HEK293 (cell line): ENCODE measurements around the gene NDUFS8.

Source experiments
- CTCF ChIA-PET: fragments of 350-600 bp; formaldehyde crosslinking; extraction: SDS; loops from one replicate; lab custom pipeline; 2021; ENCODE audit warnings: antibody characterized with exemption; lab: Yijun Ruan, JAX
- POLR2A ChIA-PET: fragments of 300-600 bp; formaldehyde crosslinking; extraction: SDS; loops from one replicate; lab custom pipeline; 2020; ENCODE audit warnings: antibody characterized with exemption, inconsistent platforms; lab: Yijun Ruan, JAX
- H3K27ac ChIP-seq: fragments of 200-500 bp; sonication (Bioruptor generic); 2 replicates; pipeline ENCODE4 v1.5.1; 2014; ENCODE audit warnings: low read depth, low read length, control low read depth, inconsistent platforms; ENCODE audit errors: extremely low read depth
- H3K36me3 ChIP-seq, 2 experiments: fragments of 200-500 bp in 1 of 2; sonication (Bioruptor generic) in 1 of 2; 1 replicate in 1 of 2; 2 replicates in 1 of 2; pipeline ENCODE4 v1.5.1; 2014 to 2017; ENCODE audit warnings: inconsistent platforms in 2 of 2, low read length in 2 of 2; ENCODE audit not compliant: control insufficient read depth in 2 of 2, insufficient read depth in 1 of 2
- H3K4me1 ChIP-seq: fragments of 200-500 bp; sonication (Bioruptor generic); 2 replicates; pipeline ENCODE4 v1.5.1; 2014; ENCODE audit warnings: mild to moderate bottlenecking, low read length, inconsistent platforms; ENCODE audit not compliant: control insufficient read depth, insufficient read depth
- H3K4me3 ChIP-seq: 2 replicates; pipeline ENCODE4 v1.5.1; 2011; ENCODE audit warnings: low read depth, mild to moderate bottlenecking, control low read depth, low read length, moderate library complexity
- H3K9me3 ChIP-seq: fragments of 200-500 bp; sonication (Bioruptor generic); 2 replicates; pipeline ENCODE4 v1.5.1; 2014; ENCODE audit warnings: low read depth, low read length, inconsistent platforms; ENCODE audit not compliant: control insufficient read depth, insufficient read depth
- GLIS1 ChIP-seq: fragments of 450-650 bp; formaldehyde crosslinking; IDR thresholded peaks from 2 replicates; pipeline ENCODE4 v1.5.1; 2016; ENCODE audit warnings: missing biosample characterization, missing genetic modification characterization
- MEIS1 ChIP-seq: sonication (generic); formaldehyde crosslinking; IDR thresholded peaks from 2 replicates; pipeline ENCODE4 v1.8.1; 2022; ENCODE audit warnings: missing genetic modification reagents, mild to moderate bottlenecking, borderline replicate concordance
- SALL2 ChIP-seq: fragments of 450-650 bp; formaldehyde crosslinking; IDR thresholded peaks from 2 replicates; pipeline ENCODE4 v1.5.0; 2017; ENCODE audit warnings: missing biosample characterization, mild to moderate bottlenecking, missing genetic modification characterization, borderline replicate concordance
- TRIM28 ChIP-seq: IDR thresholded peaks from 2 replicates; pipeline ENCODE4 v1.6.1; 2011; ENCODE audit warnings: low read length, control low read depth, borderline replicate concordance
- YY2 ChIP-seq: fragments of 450-650 bp; formaldehyde crosslinking; IDR thresholded peaks from 2 replicates; pipeline ENCODE4 v1.5.1; 2016; ENCODE audit warnings: missing biosample characterization, missing genetic modification characterization
- ZBTB20 ChIP-seq: fragments of 450-650 bp; formaldehyde crosslinking; IDR thresholded peaks from 2 replicates; pipeline ENCODE4 v1.5.1; 2016; ENCODE audit warnings: missing biosample characterization, missing genetic modification characterization
- ZBTB7A ChIP-seq: fragments of 450-650 bp; formaldehyde crosslinking; IDR thresholded peaks from 2 replicates; pipeline ENCODE4 v1.5.1; 2016; ENCODE audit warnings: low read depth, missing biosample characterization, missing genetic modification characterization
- ZNF146 ChIP-seq: fragments of 450-650 bp; formaldehyde crosslinking; IDR thresholded peaks from 2 replicates; pipeline ENCODE4 v1.5.1; 2016; ENCODE audit warnings: missing biosample characterization, missing genetic modification characterization
- ZNF223 ChIP-seq: fragments of 450-650 bp; formaldehyde crosslinking; IDR thresholded peaks from 2 replicates; pipeline ENCODE4 v1.5.1; 2016; ENCODE audit warnings: missing biosample characterization, missing genetic modification characterization
- ZNF24 ChIP-seq: fragments of 450-650 bp; formaldehyde crosslinking; IDR thresholded peaks from 2 replicates; pipeline ENCODE4 v1.5.1; 2016; ENCODE audit warnings: missing biosample characterization, missing genetic modification characterization
- ZNF404 ChIP-seq: fragments of 450-650 bp; formaldehyde crosslinking; IDR thresholded peaks from 2 replicates; pipeline ENCODE4 v1.5.1; 2017; ENCODE audit warnings: missing biosample characterization, missing genetic modification characterization
- ZNF48 ChIP-seq: fragments of 450-650 bp; formaldehyde crosslinking; IDR thresholded peaks from 2 replicates; pipeline ENCODE4 v1.5.1; 2016; ENCODE audit warnings: missing biosample characterization, missing genetic modification characterization
- ZNF549 ChIP-seq: fragments of 450-650 bp; IDR thresholded peaks from 2 replicates; pipeline ENCODE4 v1.5.1; 2018; ENCODE audit warnings: missing biosample characterization, missing genetic modification characterization, mild to moderate bottlenecking, inconsistent platforms, moderate library complexity
- ZNF629 ChIP-seq: fragments of 450-650 bp; formaldehyde crosslinking; IDR thresholded peaks from 2 replicates; pipeline ENCODE4 v1.5.1; 2017; ENCODE audit warnings: missing biosample characterization, missing genetic modification characterization
- TF ChIP-seq, protein P1 (sequence below): fragments of 450-650 bp; formaldehyde crosslinking; IDR thresholded peaks from 2 replicates; pipeline ENCODE4 v1.5.0; 2017; ENCODE audit warnings: missing biosample characterization, missing genetic modification characterization, borderline replicate concordance
- TF ChIP-seq, protein P2 (sequence below): fragments of 450-650 bp; formaldehyde crosslinking; IDR thresholded peaks from 2 replicates; pipeline ENCODE4 v1.5.1; 2016; ENCODE audit warnings: missing biosample characterization, missing genetic modification characterization

Gene NDUFS8

DNA sequence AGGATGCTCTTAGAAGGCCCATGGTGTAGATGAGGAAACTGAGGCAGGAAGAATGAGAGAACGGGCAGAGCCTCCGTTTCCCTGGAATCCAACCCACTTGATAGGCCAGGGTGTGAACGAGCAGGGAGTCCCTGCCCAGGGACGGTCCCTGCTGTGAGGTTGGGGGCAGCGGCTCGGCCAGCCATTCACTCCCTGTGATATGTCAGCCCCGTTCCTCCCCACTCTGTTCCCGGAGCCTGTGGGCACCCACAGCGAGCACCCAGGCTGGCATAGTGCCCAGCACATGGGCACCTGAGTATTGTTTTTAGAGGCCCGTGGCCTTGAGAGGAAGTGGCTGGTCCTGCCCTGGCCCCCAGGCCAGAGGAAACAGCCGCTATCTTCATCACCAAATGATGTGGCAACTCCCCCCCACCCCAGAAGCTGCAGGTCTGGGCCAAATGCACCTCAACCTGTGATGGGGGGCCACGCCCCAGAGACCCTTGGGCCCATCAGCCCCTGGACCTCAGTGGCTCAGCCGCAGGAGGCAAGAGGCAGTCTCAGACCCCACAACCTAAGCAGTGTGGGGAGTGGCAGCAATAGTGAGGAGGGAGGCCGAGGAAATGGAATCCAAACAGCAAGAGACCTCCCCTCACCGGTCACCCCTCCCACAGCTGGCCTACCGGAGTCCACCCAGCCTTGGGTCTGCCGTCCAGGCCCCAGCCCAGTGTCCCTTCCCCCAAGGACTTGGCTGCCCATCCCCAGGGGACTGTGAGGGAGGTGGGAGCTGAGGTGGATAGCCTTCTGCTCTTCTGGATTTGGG, 18.2 kb upstream of the NDUFS8 start:
- H3K36me3 ChIP-seq = no peaks in the 10 kb centered on the region
- ChIA-PET POLR2A (interaction anchor here (1.5 kb wide), 1 partner anchor 9 kb away, joined by 3 read pairs; no protein-coding TSS in a partner anchor), CTCF (no interaction called here)
- H3K4me1 ChIP-seq = no peaks in the 10 kb centered on the region
- no peak overlapping the region for H3K4me3 ChIP-seq
- H3K27ac ChIP-seq = no peak overlapping the region
- TF ChIP-seq ZNF24 (tag by site-specific recombination) = no peak
- TF ChIP-seq ZNF48 (tag by site-specific recombination) = no peak
- TF ChIP-seq, protein P1, sequence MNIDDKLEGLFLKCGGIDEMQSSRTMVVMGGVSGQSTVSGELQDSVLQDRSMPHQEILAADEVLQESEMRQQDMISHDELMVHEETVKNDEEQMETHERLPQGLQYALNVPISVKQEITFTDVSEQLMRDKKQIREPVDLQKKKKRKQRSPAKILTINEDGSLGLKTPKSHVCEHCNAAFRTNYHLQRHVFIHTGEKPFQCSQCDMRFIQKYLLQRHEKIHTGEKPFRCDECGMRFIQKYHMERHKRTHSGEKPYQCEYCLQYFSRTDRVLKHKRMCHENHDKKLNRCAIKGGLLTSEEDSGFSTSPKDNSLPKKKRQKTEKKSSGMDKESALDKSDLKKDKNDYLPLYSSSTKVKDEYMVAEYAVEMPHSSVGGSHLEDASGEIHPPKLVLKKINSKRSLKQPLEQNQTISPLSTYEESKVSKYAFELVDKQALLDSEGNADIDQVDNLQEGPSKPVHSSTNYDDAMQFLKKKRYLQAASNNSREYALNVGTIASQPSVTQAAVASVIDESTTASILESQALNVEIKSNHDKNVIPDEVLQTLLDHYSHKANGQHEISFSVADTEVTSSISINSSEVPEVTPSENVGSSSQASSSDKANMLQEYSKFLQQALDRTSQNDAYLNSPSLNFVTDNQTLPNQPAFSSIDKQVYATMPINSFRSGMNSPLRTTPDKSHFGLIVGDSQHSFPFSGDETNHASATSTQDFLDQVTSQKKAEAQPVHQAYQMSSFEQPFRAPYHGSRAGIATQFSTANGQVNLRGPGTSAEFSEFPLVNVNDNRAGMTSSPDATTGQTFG = no peak
- no peak for TF ChIP-seq ZBTB7A
- TF ChIP-seq YY2 (tag by site-specific recombination) = no peak
- TF ChIP-seq ZNF629 (tag by site-specific recombination) = no peak
- TF ChIP-seq SALL2 (tag by site-specific recombination) = no peak
- no peak for TF ChIP-seq ZNF223 (tag by site-specific recombination)
- no peak for TF ChIP-seq ZNF404 (tag by site-specific recombination)
- TF ChIP-seq, all 188 proteins: peak for 0
- H3K9me3 ChIP-seq = no peaks in the 10 kb centered on the region

DNA sequence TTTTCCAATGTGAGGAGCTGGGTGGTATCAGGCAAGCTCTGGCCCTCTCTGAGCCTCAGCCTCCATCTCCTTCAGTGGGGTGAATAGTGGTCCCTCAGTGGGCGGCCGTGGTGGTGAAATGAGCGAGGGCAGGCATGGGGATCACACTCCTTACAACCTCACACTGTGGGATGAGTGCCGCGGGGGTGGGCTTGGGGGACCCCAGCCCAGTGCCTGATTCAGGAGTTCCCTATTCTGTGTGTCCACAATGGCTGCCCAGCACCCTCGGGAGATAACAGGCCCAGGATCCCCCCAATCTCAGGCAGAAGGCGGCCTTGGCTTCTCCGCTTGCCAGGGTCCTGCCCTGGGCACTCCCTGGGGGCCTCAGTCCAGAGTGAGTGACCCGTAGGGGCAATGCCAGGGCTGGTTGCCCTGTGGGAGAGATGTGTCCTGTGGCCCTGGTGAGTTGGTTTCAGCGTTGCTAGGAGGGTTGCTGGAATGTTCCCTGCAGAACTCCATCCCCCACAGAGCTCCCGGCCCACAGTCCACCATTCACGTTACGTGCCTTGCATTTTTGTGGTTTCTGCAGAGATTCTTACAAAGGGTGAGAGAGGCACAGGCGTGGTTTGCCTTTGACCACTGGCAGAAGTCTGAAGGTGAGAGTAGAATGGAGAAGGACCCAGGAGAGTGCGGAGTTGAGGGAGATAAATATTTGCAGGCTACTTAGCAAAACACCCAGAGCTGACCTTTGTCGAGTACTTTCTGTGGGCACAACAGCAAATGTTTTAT, 17.5 kb upstream of the NDUFS8 start:
- ChIA-PET CTCF (interaction anchor here (0.7 kb wide), 1 partner anchor 437 kb away, joined by 4 read pairs; no protein-coding TSS in a partner anchor), POLR2A (interaction anchor here (1.5 kb wide), 1 partner anchor 10 kb away, joined by 3 read pairs; no protein-coding TSS in a partner anchor)
- Histone ChIP-seq H3K36me3 (no peaks in the 10 kb centered on the region), H3K9me3 (no peaks in the 10 kb centered on the region), H3K4me3 (no peak overlapping the region), H3K27ac (no peak overlapping the region)
- TF ChIP-seq TRIM28 (no peak), MEIS1 (CRISPR knock-in tag) (no peak), ZNF549 (tag by site-specific recombination) (no peak), ZBTB20 (tag by site-specific recombination) (no peak), ZNF146 (tag by site-specific recombination) (no peak), GLIS1 (tag by site-specific recombination) (peak; percentile 15; the same call in 1 of the 2 replicates)
- TF ChIP-seq, protein P2, sequence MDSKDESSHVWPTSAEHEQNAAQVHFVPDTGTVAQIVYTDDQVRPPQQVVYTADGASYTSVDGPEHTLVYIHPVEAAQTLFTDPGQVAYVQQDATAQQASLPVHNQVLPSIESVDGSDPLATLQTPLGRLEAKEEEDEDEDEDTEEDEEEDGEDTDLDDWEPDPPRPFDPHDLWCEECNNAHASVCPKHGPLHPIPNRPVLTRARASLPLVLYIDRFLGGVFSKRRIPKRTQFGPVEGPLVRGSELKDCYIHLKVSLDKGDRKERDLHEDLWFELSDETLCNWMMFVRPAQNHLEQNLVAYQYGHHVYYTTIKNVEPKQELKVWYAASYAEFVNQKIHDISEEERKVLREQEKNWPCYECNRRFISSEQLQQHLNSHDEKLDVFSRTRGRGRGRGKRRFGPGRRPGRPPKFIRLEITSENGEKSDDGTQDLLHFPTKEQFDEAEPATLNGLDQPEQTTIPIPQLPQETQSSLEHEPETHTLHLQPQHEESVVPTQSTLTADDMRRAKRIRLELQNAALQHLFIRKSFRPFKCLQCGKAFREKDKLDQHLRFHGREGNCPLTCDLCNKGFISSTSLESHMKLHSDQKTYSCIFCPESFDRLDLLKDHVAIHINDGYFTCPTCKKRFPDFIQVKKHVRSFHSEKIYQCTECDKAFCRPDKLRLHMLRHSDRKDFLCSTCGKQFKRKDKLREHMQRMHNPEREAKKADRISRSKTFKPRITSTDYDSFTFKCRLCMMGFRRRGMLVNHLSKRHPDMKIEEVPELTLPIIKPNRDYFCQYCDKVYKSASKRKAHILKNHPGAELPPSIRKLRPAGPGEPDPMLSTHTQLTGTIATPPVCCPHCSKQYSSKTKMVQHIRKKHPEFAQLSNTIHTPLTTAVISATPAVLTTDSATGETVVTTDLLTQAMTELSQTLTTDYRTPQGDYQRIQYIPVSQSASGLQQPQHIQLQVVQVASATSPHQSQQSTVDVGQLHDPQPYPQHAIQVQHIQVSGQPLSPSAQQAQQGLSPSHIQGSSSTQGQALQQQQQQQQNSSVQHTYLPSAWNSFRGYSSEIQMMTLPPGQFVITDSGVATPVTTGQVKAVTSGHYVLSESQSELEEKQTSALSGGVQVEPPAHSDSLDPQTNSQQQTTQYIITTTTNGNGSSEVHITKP (tag by site-specific recombination) = no peak
- TF ChIP-seq, all 188 proteins: peak for 1
- H3K4me1 ChIP-seq = no peaks in the 10 kb centered on the region
